ENCODE measurements around the gene RHOF. TPM values are rescaled to one million over a fixed set of nuclear protein-coding genes. Genes with fewer than 3 reads are reported as not detected.
A peak's percentile ranks its signal among the peaks of the same experiment; 100 is the strongest.

RHOF gene
- total and polyA plus RNA-seq, 2 of the 13 experiments (the other 11 are each of a cell fraction or from before 2014, with no cell fraction given) = 14.6 to 32.2 TPM

- TF ChIP-seq TFDP2 (CRISPR knock-in tag; IDR thresholded peaks at IDR 0.05) (peak; percentile 15; the same call in 1 of the 2 replicates), FOXO4 (CRISPR knock-in tag; conservative IDR thresholded peaks at IDR 0.05) (no peak), KAT7 (CRISPR knock-in tag; IDR thresholded peaks at IDR 0.05; ENCODE audit: borderline replicate concordance) (peak; percentile 72), ZNF121 (CRISPR knock-in tag; IDR thresholded peaks at IDR 0.05) (no peak), NFE2L1 (CRISPR knock-in tag; IDR thresholded peaks at IDR 0.05; ENCODE audit: borderline replicate concordance) (no peak), MTF2 (CRISPR knock-in tag; IDR thresholded peaks at IDR 0.05; ENCODE audit: borderline replicate concordance) (no peak), ZNF30 (CRISPR knock-in tag; IDR thresholded peaks at IDR 0.05) (no peak), RNF2 (conservative IDR thresholded peaks at IDR 0.05; ENCODE audit: low read depth) (no peak), ZNF331 (CRISPR knock-in tag; IDR thresholded peaks at IDR 0.05) (no peak), KDM4B (CRISPR knock-in tag; IDR thresholded peaks at IDR 0.05) (no peak), YY1 (IDR thresholded peaks at IDR 0.05; ENCODE audit: insufficient read depth, insufficient replicate concordance, low read depth, low read length) (peak; percentile 74), SMYD3 (CRISPR knock-in tag; IDR thresholded peaks at IDR 0.05) (peak; percentile 78; the same call in 1 of the 2 replicates), EP300 (IDR thresholded peaks at IDR 0.05; ENCODE audit: low read depth in 2 of 2, low read length in 2 of 2) (0 out of 4 replicates have a peak, but pooled peaks of 1 of the 2 experiments have one; percentile 5), EP300 (CRISPR knock-in tag; IDR thresholded peaks at IDR 0.05; ENCODE audit: borderline replicate concordance) (no peak), AFF4 (CRISPR knock-in tag; IDR thresholded peaks at IDR 0.05) (0 out of 2 replicates have a peak, but pooled peaks have one; percentile 18), ZGPAT (CRISPR knock-in tag; IDR thresholded peaks at IDR 0.05) (peak; percentile 69; the same call in 1 of the 2 replicates), CTCF (CRISPR knock-in tag; IDR thresholded peaks at IDR 0.05) (peak; percentile 70), RBFOX2 (IDR thresholded peaks at IDR 0.05; ENCODE audit: low read depth, low read length) (peak; percentile 79), ZNF773 (CRISPR knock-in tag; IDR thresholded peaks at IDR 0.05; ENCODE audit: borderline replicate concordance) (0 out of 2 replicates have a peak, but pooled peaks have one; percentile 33)
Measured at GRCh38 chr12:121811434-121812319, 18.2 kb upstream of the RHOF start (continued).

All from HepG2 (cell line).